Measurements from ENCODE around the gene BAIAP3.

The BAIAP3 gene

DNA sequence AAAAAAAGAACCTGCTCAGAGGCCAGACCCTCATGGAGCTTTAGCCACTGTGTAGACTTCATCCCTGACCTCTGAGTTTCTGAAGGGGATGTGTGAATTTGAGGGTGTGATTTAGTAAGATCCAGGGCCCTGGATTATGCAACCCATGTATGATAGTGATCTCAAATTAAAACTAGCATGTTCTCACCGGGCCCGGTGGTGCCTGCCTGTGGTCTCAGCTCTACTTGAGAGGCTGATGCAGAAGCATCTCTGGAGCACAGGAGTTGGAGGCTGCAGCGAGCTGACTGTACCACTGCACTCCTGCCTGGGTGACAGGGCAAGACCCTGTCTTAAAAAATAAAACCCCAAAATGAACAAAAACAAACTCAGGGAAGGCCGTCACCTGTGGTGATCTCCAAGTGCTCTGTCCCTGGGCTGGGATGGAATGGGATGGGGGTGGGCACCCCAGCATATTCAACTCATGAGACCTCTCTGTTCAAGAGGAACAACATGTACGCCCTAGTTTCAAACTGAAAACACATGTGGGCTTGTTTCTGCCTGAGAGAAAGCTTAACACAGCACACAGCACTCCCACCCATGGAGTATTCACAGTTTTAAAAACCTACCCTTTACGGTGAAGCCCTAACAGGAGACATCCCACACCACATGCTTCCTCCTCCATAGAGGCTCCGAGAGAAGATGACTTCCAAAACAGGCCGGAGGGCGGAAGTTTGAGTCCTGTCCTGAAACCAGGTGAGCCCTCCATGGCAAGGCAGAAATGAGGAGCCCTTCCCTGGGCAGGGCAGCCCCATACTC is 48.4 kb downstream of the BAIAP3 start:
- in situ Hi-C loops (cut with MboI; ENCODE audit: low sequenced_read_pairs) = no loop called here

DNA sequence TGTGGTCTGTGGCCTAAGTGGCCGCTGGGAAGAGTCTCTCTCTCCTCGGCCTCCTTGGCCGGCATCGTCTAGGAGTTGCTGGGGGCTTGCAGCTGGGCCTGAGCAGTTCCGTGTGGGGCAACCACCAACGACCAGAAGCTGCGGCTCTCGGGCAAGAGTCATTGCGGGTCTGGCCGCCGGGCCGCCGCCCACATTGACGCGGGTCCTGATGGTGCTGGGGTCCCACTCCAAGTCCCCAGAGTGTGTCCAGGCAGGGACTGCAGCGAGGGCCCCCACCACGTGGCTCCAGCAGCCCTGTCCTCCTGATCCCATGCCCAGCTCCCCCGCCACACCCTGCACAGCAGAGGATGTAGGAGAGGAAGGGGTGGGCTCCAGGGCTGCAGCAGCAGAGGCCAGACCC is 50.1 kb downstream of the BAIAP3 start:
- in situ Hi-C loops (cut with MboI; ENCODE audit: low sequenced_read_pairs) = no loop called here

DNA sequence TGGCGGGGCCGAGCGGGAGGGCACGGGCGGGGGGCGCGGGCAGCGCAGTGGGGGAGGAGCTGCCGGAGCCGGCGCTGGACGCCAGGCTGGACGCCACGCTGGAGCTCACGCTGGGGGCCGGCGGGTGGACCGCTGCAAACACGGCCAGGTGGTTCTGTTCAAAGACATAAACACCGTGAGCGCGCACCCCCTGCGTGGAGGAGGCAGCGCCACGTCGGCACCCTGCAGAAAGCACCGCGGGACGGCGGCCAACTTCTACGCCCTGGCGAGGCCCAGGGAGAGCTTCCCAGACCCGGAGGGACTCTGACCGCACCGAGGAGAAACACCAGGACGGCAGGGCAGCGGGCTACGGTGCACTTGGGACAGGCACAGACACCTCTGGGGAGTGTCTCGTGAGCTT is 51.8 kb downstream of the BAIAP3 start:
- in situ Hi-C loops (cut with MboI; ENCODE audit: low sequenced_read_pairs) = no loop called here

DNA sequence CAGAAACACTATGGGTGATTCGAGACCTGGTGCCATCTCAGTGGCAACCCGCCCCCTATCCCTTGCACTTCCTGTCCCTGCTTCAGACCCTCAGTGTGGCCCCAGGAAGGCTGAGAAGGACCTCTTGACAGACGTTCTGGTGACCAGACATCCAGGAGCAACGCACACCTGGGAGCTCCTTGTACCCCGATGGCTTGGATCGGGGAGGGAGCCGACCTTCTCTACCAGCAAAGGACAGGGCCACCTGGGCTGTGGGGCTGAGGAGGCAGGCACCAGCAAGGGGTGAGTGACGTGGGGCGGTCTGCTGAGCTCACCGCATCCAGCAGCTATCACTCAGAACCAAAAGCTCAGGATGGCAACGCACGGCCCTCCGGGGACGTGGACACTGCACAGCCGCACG is 53.9 kb downstream of the BAIAP3 start:
- in situ Hi-C loops (cut with MboI; ENCODE audit: low sequenced_read_pairs) = no loop called here

DNA sequence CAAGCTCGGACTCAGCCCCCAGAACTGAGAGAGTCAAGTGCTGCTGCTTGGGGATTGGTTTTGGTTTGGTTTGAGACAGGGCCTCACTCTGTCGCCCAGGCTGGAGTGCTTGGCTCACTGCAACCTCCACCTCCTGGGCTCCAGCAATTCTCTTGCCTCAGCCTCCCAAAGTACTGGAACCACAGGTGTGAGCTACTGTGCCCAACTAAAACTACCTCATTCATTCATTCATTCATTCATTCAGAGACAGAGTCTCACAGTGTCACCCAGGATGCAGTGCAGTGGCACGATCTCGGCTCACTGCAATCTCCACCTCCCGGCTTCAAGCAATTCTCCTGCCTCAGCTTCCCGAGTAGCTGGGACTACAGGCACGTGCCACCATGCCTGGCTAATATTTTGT is 56.3 kb downstream of the BAIAP3 start:
- in situ Hi-C loops (cut with MboI; ENCODE audit: low sequenced_read_pairs) = no loop called here

DNA sequence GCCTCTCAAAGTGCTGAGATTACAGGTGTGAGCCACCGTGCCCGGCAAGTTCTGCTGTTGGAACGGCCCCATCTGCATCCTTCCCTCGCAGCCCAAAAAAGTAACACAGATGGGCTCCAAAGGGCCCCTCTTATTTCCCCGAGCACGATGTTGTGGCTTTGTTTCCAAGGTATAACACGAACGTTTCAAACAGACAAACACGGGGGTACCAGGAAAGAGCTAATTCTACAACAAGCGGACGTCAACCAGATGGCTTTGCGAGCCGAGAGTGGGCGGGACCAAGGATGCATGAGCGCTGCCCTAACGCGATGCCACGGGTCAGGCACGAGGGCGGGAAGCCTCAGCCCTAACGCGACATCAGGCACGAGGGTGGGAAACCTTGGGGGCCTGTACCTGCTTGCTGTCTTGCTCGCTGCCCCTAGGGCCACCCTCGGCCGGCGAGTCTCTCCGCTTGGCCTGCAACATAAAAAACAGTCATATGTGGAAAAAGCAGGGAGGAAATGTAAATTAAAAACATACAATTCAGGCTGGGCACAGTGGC is 56.9 kb downstream of the BAIAP3 start:
- in situ Hi-C loops (cut with MboI; ENCODE audit: low sequenced_read_pairs) = no loop called here

DNA sequence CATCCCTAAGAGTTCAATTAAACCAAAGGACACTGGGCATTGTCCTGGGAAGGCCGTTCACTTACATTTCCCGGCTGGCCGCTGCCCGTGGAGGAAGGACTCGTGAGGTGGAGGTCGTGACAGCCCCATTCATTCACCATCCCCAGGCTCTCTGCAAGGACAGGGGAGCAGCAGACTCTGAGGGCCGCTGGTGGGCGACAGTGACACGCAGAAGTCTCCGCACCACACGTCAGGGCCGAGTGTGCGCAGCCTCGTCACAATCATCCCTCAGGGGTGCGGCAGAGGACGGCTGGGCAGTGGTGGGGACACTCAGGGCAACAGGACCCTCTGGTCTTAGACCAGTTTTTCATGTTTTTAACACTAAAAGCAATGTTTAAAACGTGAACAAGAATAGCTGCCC is 59.4 kb downstream of the BAIAP3 start:
- in situ Hi-C loops (cut with MboI; ENCODE audit: low sequenced_read_pairs) = no loop called here

DNA sequence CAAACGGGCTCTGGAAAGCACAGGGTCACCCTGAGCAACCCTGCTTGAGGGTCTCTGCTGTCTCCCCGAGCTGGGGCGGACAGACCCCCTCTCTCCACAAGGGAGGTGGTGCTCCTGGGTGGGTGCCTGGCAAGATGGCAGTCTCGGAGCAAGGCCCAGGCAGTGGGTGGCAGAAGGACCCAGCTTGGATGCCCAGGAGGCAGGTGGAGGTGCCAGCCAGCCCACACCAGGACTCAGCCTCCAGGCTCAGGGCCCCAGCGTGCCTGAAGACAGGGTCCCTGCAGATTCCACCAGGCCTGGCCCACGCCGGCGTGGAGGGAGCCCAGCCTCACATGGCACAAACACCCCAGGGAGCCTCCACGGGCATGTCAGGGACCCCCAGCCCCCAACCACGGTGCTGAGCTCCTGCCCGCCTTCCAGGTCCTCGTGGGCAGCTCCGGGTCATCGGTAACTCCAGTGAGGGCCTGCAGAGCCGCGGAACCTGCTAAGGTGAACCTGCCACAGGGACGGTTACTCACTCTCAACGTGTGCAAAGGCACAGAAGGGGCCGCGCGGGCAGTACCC is 60.2 kb downstream of the BAIAP3 start:
- in situ Hi-C loops (cut with MboI; ENCODE audit: low sequenced_read_pairs) = no loop called here

DNA sequence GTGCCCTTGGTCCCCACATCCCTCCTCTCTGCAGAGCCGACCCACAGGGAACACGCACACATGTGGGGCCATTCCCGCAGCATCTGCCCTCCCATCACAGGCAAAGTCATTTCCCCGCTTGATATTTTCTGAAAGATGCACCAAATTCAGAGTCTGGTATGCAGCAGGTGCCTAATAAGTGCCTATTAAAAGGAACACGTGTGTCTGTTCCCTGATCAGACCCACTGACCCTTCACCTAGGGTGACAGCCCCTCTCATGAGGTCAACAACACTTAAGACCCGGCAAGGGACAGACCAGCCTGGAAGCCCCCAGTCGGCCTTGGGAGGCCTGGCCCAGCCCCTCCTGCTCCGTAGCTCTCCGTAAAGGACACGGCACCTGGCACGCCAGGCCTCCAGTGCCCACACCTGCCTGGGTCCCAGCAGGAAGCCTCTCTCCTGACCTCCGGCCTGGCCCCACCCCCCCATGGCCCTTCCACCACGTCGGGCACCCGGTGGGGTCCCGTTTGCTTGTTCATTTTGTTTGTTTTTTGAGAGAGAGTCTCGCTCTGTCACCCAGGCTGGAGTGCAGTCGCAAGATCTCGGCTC is 61.0 kb downstream of the BAIAP3 start:
- in situ Hi-C loops (cut with MboI; ENCODE audit: low sequenced_read_pairs) = no loop called here

DNA sequence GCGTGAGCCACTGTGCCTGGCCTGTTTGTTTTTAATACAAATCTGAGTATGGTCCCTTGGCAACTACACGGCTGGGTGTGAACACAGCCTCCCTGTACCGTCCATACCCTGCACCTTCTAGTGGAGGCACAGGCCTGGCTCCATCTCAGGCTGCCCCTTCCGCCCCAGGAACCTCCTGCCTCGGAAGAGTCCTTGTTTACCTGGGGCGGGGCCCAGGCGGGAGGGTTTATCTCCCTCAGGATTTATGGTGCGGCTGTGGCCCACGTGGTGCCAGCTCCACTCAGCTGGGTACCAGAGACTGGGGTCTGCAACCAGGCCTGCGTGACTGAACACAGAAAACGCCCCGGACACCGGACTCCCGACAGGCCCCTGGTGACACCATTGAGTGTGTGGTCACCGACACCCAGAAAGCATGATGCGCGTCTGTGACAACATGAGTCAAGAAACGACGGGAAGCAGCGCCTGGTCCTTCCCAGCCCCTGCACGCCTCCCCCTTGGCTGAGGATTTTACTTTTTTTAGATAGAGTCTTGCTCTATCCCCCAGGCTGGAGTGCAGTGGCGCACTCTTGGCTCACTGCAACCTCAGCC is 62.1 kb downstream of the BAIAP3 start:
- in situ Hi-C loops (cut with MboI; ENCODE audit: low sequenced_read_pairs) = no loop called here

DNA sequence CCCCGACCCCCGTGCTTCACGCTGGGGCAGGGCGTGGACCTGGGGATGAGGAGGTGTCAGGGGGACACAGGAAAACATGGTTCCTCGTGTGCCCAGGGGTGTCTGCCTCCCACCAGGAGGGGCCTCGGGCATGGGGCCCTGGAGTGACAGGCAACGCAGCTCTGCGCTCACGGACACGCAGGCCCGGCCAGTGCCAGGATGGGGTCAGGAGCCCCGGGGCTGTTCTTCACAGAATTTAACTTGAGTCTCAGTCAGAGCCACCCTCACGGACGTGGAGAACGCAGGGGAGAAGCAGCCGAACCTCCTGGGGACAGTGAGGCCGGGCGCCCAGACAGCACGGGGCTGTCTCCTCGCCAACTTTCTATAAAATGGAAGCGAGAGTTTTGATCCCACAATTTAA is 64.3 kb downstream of the BAIAP3 start:
- in situ Hi-C loops (cut with MboI; ENCODE audit: low sequenced_read_pairs) = no loop called here

DNA sequence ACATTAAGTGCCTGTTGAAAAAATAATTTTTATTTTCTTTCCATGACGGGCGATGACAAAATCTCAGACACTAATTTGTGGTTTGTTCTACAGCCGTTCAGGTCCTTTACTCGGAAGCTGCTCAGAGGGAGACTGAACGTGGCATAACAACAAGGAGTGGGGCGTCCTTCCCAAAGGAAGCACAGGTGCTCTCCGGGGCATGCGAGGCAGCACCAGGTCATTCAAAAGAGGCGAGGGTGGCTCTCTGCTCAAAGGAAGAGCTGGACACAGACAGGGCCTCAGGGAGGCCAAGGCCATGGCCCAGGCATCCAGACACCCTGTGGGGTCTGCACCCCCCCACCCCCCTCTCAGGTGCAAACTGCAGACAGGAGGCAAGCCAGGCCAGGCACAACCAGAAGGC is 64.9 kb downstream of the BAIAP3 start:
- in situ Hi-C loops (cut with MboI; ENCODE audit: low sequenced_read_pairs) = no loop called here

Measured in HL-60/S4 treated with phorbol 12-myristate 13-acetate at 8.2 ng/mL for 4 days and 3 days (cell line).